PC-3 (cell line): Measurements from ENCODE around the gene DDX24.

Experiments used
- EZH2 ChIP-seq: fragments of 300-600 bp; sonication (generic); IDR thresholded peaks from one replicate; pipeline ENCODE4 v1.6.1; 2017; ENCODE audit warnings: antibody characterized with exemption, mild to moderate bottlenecking, low read length; ENCODE audit not compliant: unreplicated experiment
- EZH2phosphoT487 ChIP-seq: fragments of 300-600 bp; sonication (generic); IDR thresholded peaks from 2 replicates; pipeline ENCODE4 v1.6.1; 2018; ENCODE audit warnings: mild to moderate bottlenecking, antibody characterized with exemption, low read length, borderline replicate concordance
- TF ChIP-seq, protein P1 (sequence below): fragments of 300-600 bp; sonication (generic); conservative IDR thresholded peaks from 2 replicates; pipeline ENCODE4 v1.5.1; 2017; ENCODE audit warnings: antibody characterized with exemption, low read depth, mild to moderate bottlenecking, low read length

DNA sequence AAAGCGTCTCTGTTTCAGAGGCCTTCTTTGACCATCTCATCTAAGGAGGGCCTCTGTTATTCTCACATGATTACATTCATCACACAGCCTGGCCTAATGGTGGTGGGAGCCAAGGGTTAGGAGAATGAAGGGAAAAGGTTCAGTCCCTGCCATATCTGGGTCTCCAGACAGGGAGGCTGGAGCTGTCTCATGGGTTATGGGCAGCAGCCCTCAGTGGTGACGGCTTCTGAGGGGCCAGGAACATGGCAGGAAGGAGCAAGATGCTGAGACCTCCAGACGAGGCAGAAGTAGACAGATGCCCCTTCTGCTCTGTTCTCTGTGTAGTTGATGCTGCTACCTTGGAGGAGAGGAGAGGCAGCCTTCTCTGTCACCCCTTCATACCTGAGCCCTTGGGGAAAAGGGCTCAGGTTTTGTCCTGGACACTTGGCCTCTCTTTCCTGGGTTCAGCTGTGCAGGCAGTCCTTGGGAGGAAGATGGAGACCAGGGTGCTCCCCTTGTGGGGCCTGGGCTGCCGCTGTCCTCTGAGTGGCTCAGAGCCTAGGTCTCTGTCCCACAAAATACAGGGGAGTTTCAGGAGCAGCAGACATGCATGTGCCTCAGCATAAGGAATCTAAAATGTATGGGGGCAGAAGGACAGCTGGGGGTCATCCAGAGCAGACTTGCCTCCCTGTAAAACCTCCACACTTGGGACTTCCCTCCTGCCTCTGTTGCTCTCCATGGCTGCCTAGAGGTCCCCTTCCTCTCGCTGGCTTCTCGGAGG, 44.8 kb upstream of the DDX24 start:
- TF ChIP-seq, protein P1, sequence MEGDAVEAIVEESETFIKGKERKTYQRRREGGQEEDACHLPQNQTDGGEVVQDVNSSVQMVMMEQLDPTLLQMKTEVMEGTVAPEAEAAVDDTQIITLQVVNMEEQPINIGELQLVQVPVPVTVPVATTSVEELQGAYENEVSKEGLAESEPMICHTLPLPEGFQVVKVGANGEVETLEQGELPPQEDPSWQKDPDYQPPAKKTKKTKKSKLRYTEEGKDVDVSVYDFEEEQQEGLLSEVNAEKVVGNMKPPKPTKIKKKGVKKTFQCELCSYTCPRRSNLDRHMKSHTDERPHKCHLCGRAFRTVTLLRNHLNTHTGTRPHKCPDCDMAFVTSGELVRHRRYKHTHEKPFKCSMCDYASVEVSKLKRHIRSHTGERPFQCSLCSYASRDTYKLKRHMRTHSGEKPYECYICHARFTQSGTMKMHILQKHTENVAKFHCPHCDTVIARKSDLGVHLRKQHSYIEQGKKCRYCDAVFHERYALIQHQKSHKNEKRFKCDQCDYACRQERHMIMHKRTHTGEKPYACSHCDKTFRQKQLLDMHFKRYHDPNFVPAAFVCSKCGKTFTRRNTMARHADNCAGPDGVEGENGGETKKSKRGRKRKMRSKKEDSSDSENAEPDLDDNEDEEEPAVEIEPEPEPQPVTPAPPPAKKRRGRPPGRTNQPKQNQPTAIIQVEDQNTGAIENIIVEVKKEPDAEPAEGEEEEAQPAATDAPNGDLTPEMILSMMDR: no peak
- TF ChIP-seq EZH2 (no peak), EZH2phosphoT487 (no peak)
